ENCODE measurements around the gene ADH6. TPM values are rescaled to one million over a fixed set of nuclear protein-coding genes. Genes with fewer than 3 reads are reported as not detected.

Gene ADH6
- total and polyA plus RNA-seq, 9 donors = 0.12 to 0.57 (median 0.37) TPM; not detected in 4

DNA sequence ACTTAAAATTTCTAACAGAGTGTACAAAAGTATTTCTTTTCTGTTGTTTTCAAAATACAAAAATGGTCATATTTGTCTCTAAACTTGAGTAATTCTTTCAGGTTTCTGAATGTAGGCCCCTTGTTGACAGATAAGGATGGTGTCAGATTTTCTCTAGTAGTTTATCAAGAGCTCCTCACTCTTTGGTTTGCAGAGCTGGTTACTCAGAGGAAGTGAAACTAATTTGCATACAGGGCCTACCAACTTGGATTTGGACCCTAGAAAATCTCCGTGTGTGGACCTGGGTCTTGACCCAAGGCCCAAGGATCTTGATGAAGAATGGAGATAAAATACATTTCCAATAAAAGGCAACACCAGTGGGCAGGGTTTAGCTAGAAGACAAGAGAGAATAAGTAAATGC lies 433 bp upstream of the ADH6 start:
- WGBS, 3 donors = 78 to 82% (median 81%) methylated on average over 1 of the region's 1 CpG
- Histone ChIP-seq H3K27ac (no peak overlapping the region), H3K4me1 (ENCODE audit: insufficient read depth) (no peaks in the 10 kb centered on the region), H3K27me3 (no peaks in the 10 kb centered on the region), H3K36me3 (no peaks in the 10 kb centered on the region), H3K4me3 (no peak overlapping the region), H3K9me3 (no peaks in the 10 kb centered on the region)
- TF ChIP-seq, protein P1, sequence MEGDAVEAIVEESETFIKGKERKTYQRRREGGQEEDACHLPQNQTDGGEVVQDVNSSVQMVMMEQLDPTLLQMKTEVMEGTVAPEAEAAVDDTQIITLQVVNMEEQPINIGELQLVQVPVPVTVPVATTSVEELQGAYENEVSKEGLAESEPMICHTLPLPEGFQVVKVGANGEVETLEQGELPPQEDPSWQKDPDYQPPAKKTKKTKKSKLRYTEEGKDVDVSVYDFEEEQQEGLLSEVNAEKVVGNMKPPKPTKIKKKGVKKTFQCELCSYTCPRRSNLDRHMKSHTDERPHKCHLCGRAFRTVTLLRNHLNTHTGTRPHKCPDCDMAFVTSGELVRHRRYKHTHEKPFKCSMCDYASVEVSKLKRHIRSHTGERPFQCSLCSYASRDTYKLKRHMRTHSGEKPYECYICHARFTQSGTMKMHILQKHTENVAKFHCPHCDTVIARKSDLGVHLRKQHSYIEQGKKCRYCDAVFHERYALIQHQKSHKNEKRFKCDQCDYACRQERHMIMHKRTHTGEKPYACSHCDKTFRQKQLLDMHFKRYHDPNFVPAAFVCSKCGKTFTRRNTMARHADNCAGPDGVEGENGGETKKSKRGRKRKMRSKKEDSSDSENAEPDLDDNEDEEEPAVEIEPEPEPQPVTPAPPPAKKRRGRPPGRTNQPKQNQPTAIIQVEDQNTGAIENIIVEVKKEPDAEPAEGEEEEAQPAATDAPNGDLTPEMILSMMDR (IDR thresholded peaks at IDR 0.05) = no peak
- TF ChIP-seq EP300 (IDR thresholded peaks at IDR 0.05) = no peak
- TF ChIP-seq POLR2A (IDR thresholded peaks at IDR 0.05) = no peak
- DNase-seq = no peak
- intact Hi-C loops (cut with DNase I) = no loop called here

DNA sequence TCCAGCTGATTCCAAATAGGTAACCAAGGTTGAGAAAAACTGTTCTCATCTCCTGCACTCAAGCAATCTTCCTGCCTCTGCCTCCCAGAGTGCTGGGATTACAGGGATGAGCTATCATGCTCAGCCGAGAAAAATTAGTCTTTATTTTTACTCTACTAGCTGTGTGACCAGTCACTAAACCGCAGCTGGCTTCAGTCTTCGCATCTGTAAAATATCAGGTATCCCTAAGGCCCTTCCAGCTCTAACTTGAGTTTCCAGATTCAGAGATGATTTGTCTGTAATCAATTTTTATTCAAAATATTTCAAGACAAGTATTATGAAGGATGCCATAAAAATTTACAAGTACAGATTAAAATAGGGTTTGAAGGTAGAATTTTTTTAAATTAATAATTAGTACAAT lies 3.5 kb downstream of the ADH6 start:
- H3K27ac ChIP-seq = no peak overlapping the region
- H3K4me3 ChIP-seq = no peak overlapping the region
- no peaks in the 10 kb centered on the region for H3K36me3 ChIP-seq
- no peaks in the 10 kb centered on the region for H3K4me1 ChIP-seq (ENCODE audit: insufficient read depth)
- intact Hi-C loops (cut with DNase I) = no loop called here
- WGBS, 3 donors = 75 to 76% (median 75%) methylated on average over 3 of the region's 3 CpGs
- no peak for DNase-seq
- no peaks in the 10 kb centered on the region for H3K9me3 ChIP-seq
- no peaks in the 10 kb centered on the region for H3K27me3 ChIP-seq
- TF ChIP-seq, protein P1 (IDR thresholded peaks at IDR 0.05) = no peak
- TF ChIP-seq POLR2A (IDR thresholded peaks at IDR 0.05) = no peak
- no peak for TF ChIP-seq EP300 (IDR thresholded peaks at IDR 0.05)

GRCh38 chr4:99210789-99211188 lies 8.3 kb downstream of the ADH6 start:
- Histone ChIP-seq H3K4me1 (ENCODE audit: insufficient read depth) (no peaks in the 10 kb centered on the region), H3K27me3 (no peaks in the 10 kb centered on the region), H3K27ac (no peak overlapping the region), H3K36me3 (no peaks in the 10 kb centered on the region), H3K4me3 (no peak overlapping the region), H3K9me3 (no peaks in the 10 kb centered on the region)
- DNase-seq = no peak
- intact Hi-C loops (cut with DNase I) = no loop called here
- TF ChIP-seq EP300 (IDR thresholded peaks at IDR 0.05) (no peak), POLR2A (IDR thresholded peaks at IDR 0.05) (no peak)
- TF ChIP-seq, protein P1 (IDR thresholded peaks at IDR 0.05) = no peak

DNA sequence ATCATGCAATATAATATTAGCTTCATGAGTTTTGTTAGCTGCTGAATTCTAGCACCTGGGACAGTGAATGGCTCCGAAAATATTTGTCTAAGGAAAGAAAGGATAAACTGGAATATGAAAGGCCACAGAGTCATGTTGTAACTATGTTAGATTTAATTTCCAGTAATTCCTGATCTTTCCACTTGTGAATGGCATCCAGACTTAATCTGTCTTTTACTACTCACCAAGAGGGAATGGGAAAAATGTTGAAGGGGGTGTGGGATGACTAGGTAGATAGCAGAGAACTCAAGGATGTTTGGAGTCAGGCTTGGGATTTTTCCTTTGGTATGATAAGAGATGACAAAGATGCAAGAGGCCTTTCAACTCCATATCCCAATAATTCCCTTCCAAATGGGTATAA lies 9.4 kb downstream of the ADH6 start:
- intact Hi-C loops (cut with DNase I) = loop anchor here in 1 of 4 donors (10.0 kb wide), 1 partner anchor 115 kb away; the partner anchor contains the start of gene ADH1B
- Histone ChIP-seq H3K36me3 (no peaks in the 10 kb centered on the region), H3K4me1 (ENCODE audit: insufficient read depth) (peaks cover 5% of the 10 kb centered on the region), H3K27me3 (no peaks in the 10 kb centered on the region), H3K9me3 (no peaks in the 10 kb centered on the region), H3K4me3 (no peak overlapping the region), H3K27ac (no peak overlapping the region)
- 72 to 82% (median 79%) methylated on average over 1 of the region's 1 CpG for WGBS, 3 donors
- TF ChIP-seq EP300 (IDR thresholded peaks at IDR 0.05) (no peak), POLR2A (IDR thresholded peaks at IDR 0.05) (no peak)
- TF ChIP-seq, protein P1 (IDR thresholded peaks at IDR 0.05) = no peak
- DNase-seq = no peak
